Ovary (tissue), 3 donors: ENCODE measurements around the gene NAA15.
"Not testable (repeated sequence)": the region's sequence is repeated elsewhere in the genome, so short reads cannot be mapped to it uniquely, and the experiment has no call there.

Experiments
- CTCF ChIP-seq, 3 donors: fragments of 450-650 bp in 2 of 3; fragments of 200-600 bp in 1 of 3; IDR thresholded peaks; one replicate each; pipeline versions ENCODE4 v1.5.1 to v1.8.0; 2016 to 2022; ENCODE audit warnings: antibody characterized with exemption in 3 of 3, mild to moderate bottlenecking in 1 of 3
- POLR2A ChIP-seq: fragments of 450-650 bp; IDR thresholded peaks from one replicate; pipeline ENCODE4 v1.6.1; 2017; ENCODE audit warnings: antibody characterized with exemption, mild to moderate bottlenecking, moderate library complexity
- donor health status: DM: no; HTN: no; CAD: no.

- TF ChIP-seq POLR2A; CTCF (IDR thresholded peaks at IDR 0.05): not testable (repeated sequence)
These were observed 12.1 kb downstream of the NAA15 start for GRCh38 chr4:139313414-139313813.
